ENCODE data around the gene FANK1.

GRCh38 chr10:126043389-126043788, 147.0 kb downstream of the FANK1 start:
- TF ChIP-seq POLR2AphosphoS5 (IDR thresholded peaks at IDR 0.05; ENCODE audit: low read depth, low read length) = no peak
- TF ChIP-seq TAF1 (IDR thresholded peaks at IDR 0.05; ENCODE audit: borderline replicate concordance, low read depth, low read length) = no peak
- TF ChIP-seq POLR2A (IDR thresholded peaks at IDR 0.05; ENCODE audit: low read depth, low read length) = no peak
